Measurements from ENCODE around the gene CDC14B.
"Not testable (repeated sequence)": the region's sequence is repeated elsewhere in the genome, so short reads cannot be mapped to it uniquely, and the experiment has no call there.

DNA sequence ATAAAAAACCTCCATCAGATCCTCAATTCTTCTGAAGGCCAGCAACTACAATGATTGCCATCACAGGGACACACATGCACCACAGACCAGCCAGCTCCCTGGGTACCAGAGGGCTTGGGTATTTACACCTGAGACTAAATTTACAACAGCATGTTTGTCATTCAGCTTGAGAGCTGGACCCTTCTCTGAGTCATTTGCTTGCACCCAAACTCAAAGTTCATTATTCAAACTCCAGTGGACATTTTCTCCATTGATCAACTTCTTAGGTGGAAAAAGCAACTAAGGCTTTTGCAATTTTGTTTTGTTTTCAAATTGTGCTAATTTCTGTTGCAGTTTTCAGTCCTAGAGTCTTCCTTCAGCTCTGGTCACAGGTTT is 116.3 kb downstream of the CDC14B start:
- TF ChIP-seq, protein P1, sequence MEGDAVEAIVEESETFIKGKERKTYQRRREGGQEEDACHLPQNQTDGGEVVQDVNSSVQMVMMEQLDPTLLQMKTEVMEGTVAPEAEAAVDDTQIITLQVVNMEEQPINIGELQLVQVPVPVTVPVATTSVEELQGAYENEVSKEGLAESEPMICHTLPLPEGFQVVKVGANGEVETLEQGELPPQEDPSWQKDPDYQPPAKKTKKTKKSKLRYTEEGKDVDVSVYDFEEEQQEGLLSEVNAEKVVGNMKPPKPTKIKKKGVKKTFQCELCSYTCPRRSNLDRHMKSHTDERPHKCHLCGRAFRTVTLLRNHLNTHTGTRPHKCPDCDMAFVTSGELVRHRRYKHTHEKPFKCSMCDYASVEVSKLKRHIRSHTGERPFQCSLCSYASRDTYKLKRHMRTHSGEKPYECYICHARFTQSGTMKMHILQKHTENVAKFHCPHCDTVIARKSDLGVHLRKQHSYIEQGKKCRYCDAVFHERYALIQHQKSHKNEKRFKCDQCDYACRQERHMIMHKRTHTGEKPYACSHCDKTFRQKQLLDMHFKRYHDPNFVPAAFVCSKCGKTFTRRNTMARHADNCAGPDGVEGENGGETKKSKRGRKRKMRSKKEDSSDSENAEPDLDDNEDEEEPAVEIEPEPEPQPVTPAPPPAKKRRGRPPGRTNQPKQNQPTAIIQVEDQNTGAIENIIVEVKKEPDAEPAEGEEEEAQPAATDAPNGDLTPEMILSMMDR (conservative IDR thresholded peaks at IDR 0.05 in 1 of 2, IDR thresholded peaks at IDR 0.05 in 1 of 2; ENCODE audit: extremely low read depth in 1 of 2, insufficient read depth in 1 of 2, low read depth in 1 of 2, low read length in 2 of 2) = not testable (repeated sequence)
- TF ChIP-seq EZH2 (IDR thresholded peaks at IDR 0.05; ENCODE audit: borderline replicate concordance, low read length) = not testable (repeated sequence)
